GM20000 (cell line): ENCODE measurements around the gene ESRRA.

ENCODE experiments used
- DNase-seq: peaks from one replicate; pipeline ENCODE4 v3.0.0; 2012; ENCODE audit warnings: low spot score
- CTCF ChIP-seq: IDR thresholded peaks from 2 replicates; pipeline ENCODE4 v1.5.1; 2012; ENCODE audit warnings: mild to moderate bottlenecking, control low read depth; ENCODE audit errors: extremely low read depth, missing control alignments

Gene ESRRA

DNA sequence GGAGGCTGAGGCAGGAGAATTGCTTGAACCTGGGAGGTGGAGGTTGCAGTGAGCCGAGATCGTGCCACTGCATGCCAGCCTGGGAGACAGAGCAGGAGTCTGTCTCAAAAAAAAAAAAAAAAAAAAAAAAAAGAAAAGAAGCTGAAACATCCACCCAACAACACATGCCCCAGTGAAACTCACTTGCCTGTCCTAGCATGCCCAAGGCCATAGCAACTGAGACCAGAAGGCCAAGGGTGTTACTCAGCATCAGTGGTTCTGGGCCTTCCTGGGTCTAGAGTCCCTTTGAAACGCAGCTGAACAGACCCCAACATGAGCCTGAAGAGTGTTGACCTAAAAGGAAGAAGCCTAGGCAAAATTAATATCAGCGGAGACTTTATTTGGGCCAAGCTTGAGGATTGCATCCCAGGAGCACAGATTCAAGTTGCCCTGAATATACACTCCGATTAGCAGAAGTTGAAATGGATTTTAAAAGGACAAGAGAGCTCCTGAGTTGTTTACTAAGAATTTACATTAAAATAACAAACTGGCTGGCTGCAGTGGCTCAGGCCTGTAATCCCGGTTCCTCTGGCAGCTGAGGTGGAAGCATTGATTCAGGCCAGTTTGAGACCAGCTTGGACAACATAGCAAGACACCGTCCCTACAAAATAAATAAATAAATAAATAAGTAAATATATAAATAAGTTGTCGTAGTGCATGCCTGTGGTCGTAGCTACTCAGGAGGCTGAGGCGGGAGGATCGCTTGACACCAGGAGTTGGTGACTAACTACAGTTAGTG lies 19.6 kb downstream of the ESRRA start:
- DNase-seq, result no peak
- TF ChIP-seq CTCF, result no peak

DNA sequence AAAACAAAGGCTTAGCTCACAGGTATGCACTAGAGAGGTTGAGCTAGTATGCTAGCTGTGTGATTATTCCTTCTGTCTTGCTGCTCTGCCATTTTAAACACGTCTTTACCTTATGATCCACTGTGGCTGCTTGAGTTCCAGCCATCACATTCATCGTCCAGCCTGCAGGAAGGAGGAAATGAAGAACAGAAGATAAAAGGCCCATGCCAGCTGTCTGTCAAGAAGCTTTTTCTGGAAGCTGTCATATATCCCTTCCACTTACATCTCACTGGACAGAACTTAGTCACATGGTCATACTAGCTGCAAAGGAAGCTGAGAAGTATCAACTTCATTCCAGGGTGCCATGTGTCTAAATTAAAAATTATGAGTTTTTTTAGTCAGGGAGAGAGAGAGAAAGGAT lies 22.1 kb downstream of the ESRRA start:
- TF ChIP-seq CTCF, result no peak
- no peak for DNase-seq

- TF ChIP-seq CTCF, result no peak
- DNase-seq, result no peak
Observed at GRCh38 chr11:64327993-64328392, 22.7 kb downstream of the ESRRA start.

GRCh38 chr11:64330888-64331287 lies 25.6 kb downstream of the ESRRA start:
- DNase-seq, result no peak
- no peak for TF ChIP-seq CTCF

DNA sequence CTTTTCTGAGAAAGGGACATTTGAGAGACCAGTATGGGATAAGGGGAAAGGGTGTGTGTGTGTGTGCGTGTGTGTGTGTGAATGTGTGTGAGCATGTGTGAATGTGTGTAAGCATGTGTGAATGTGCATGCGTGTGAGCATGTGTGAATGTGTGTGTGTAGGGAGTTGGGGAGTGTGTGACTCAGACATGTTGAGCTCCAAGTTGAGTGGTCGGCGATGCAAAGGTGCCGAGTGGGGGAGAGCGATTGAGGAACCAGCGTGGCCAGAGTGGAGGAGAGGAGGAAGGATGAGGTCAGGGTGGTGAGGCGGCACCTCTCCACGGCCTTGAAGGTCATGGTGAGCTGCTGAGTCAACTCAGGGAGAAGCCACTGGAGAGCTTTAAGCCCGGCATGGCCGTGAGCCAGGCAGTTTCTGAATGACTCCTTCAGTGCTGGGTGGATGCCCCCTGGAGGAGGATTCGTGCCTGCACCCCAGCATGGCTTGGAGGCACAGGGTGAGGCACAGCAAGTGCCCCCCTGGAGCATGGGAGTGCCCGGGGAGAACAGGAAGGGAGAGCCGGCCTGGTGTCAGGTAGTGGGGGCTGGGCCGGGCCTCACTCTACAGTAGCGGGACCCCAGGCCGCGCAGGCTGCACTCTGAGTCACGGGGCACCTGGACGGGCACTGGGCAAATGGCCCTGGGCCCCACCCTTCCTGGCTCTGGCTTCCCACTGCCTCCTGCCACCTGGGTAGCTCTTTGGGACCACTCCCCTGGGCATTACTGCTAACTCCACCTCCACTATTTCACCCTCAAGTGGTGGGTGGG lies 26.4 kb downstream of the ESRRA start:
- TF ChIP-seq CTCF, result peak; percentile 48
- DNase-seq, result peak; percentile 75

DNA sequence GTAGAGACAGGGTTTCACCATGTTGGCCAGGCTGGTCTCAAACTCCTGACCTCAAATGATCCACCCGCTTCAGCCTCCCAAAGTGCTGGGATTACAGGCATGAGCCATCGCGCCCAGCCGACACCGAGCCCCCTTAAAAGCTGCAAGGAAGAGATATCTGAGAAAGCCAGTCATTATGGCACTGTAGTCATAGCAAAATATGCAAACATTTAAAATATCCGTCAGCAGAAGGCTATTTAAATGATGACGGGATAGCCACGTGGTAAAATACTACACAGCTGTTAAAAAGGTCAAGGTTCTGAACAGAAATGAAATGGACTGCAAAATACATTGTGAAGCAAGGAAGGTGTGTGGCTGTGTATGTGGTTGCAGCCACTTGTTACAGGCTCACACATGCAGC lies 28.2 kb downstream of the ESRRA start:
- TF ChIP-seq CTCF, result no peak
- no peak for DNase-seq
